GM23248 (cell line): Measurements from ENCODE around the gene KIF18B. TPM values are rescaled to one million over a fixed set of nuclear protein-coding genes. Genes with fewer than 3 reads are reported as not detected.

Experiments
- DNase-seq: peaks from one replicate; pipeline ENCODE4 v3.0.0-alpha.2; 2015
- H2AFZ ChIP-seq: fragments of 200-600 bp; sonication (generic); 2 replicates; pipeline ENCODE4 v1.6.1; 2016; ENCODE audit warnings: antibody characterized with exemption
- H3F3A ChIP-seq: fragments of 200-600 bp; sonication (generic); 2 replicates; pipeline ENCODE4 v1.6.1; 2016; ENCODE audit warnings: mild to moderate bottlenecking, antibody characterized with exemption, mixed run types; ENCODE audit not compliant: insufficient read depth
- H3K27ac ChIP-seq: fragments of 200-600 bp; sonication (generic); 2 replicates; pipeline ENCODE4 v1.5.1; 2016; ENCODE audit warnings: mild to moderate bottlenecking
- H3K27me3 ChIP-seq: fragments of 200-600 bp; sonication (generic); replicated peaks from 2 replicates; pipeline ENCODE4 v1.6.1; 2016; ENCODE audit warnings: mild to moderate bottlenecking; ENCODE audit not compliant: insufficient read depth
- H3K36me3 ChIP-seq: fragments of 200-600 bp; sonication (generic); 2 replicates; pipeline ENCODE4 v1.6.1; 2016; ENCODE audit warnings: low read depth, mild to moderate bottlenecking
- H3K4me1 ChIP-seq: fragments of 200-600 bp; sonication (generic); 2 replicates; pipeline ENCODE4 v1.6.1; 2016; ENCODE audit warnings: mild to moderate bottlenecking; ENCODE audit not compliant: insufficient read depth
- H3K4me2 ChIP-seq: fragments of 200-600 bp; sonication (generic); one replicate; pipeline ENCODE4 v1.6.1; 2016; ENCODE audit warnings: mild to moderate bottlenecking; ENCODE audit not compliant: unreplicated experiment
- H3K4me3 ChIP-seq: fragments of 200-600 bp; sonication (generic); 2 replicates; pipeline ENCODE4 v1.5.1; 2016; ENCODE audit warnings: mild to moderate bottlenecking
- H3K79me2 ChIP-seq: fragments of 200-600 bp; sonication (generic); 2 replicates; pipeline ENCODE4 v1.6.1; 2016; ENCODE audit warnings: mild to moderate bottlenecking; ENCODE audit not compliant: insufficient read depth
- H3K9ac ChIP-seq: fragments of 200-600 bp; sonication (generic); 2 replicates; pipeline ENCODE4 v1.6.1; 2016; ENCODE audit warnings: mild to moderate bottlenecking
- H3K9me2 ChIP-seq: fragments of 200-600 bp; sonication (generic); 2 replicates; pipeline ENCODE4 v1.6.1; 2016; ENCODE audit warnings: mixed run types, mild to moderate bottlenecking, moderate library complexity; ENCODE audit not compliant: insufficient read depth
- H3K9me3 ChIP-seq: fragments of 200-600 bp; sonication (generic); one replicate; pipeline ENCODE4 v1.6.1; 2017; ENCODE audit warnings: low read depth
- H4K20me1 ChIP-seq: fragments of 200-600 bp; sonication (generic); 2 replicates; pipeline ENCODE4 v1.6.0; 2016; ENCODE audit not compliant: insufficient read depth
- EZH2 ChIP-seq: fragments of 200-600 bp; sonication (generic); IDR thresholded peaks from 2 replicates; pipeline ENCODE4 v1.6.1; 2018; ENCODE audit warnings: antibody characterized with exemption, mild to moderate bottlenecking; ENCODE audit not compliant: insufficient read depth, poor library complexity, severe bottlenecking
- EZH2phosphoT487 ChIP-seq: fragments of 200-600 bp; sonication (generic); IDR thresholded peaks from 2 replicates; pipeline ENCODE4 v1.6.1; 2018; ENCODE audit warnings: antibody characterized with exemption, moderate library complexity, mild to moderate bottlenecking, low read depth; ENCODE audit not compliant: insufficient read depth
- WGBS, 2 experiments: methylation state at CpG; one replicate each; pipeline ENCODE4 v1.1.6; 2015 to 2017; ENCODE audit warnings: low lambda C conversion rate in 2 of 2, low coverage in 1 of 2; ENCODE audit errors: missing lambda C conversion rate in 2 of 2; 5-methylcytosine and 5-hydroxymethylcytosine counted together
- in situ Hi-C: fragments of 300-500 bp; cut with MboI; formaldehyde crosslinking; loops from 2 replicates; pipeline ENCODE4 v1.15.0; 2020
- polyA plus RNA-seq: library from polyadenylated mRNA; unstranded; fragments of >200 nt; fragmentation: Nextera tagmentation; extraction: Ambion mirVana; gene quantifications from 2 replicates; pipeline ENCODE4 v1.2.1, GENCODE V29; 2016
- total RNA-seq: library from RNA; depleted of rRNA; stranded (reverse); fragments of >200 nt; shearing (Covaris generic); gene quantifications from 2 replicates; pipeline ENCODE4 v1.2.3, GENCODE V29; 2014

KIF18B gene
- total and polyA plus RNA-seq, 2 experiments from 2014 or later: 2.1 to 4.5 TPM

DNA sequence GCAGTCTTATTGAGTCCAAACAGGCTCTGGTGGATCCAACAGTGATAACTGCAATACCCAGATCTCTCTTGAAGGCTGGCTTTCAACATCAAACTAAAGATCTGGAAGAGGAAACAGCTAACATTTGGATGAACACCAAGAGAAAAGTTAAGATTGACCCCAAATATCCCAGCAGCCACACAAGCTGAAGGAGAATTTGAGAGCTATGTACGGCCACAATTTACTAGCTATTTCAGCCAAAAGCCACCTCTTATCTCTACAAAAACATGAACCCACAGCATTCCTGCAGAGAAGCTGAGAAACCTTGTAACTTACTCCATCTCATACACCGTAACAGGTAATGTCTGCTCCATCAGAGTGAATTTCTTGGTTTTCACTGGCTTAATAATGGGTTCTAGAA is 62.6 kb downstream of the KIF18B start:
- peaks cover 54% of the 10 kb centered on the region for H3K36me3 ChIP-seq
- in situ Hi-C loops: no loop called here

GRCh38 chr17:44881145-44881544 is 66.4 kb downstream of the KIF18B start:
- Histone ChIP-seq H3K9me2 (no peaks in the 10 kb centered on the region), H3K4me3 (no peak overlapping the region), H3K9me3 (no peaks in the 10 kb centered on the region), H4K20me1 (no peaks in the 10 kb centered on the region), H3K79me2 (0 out of 2 replicates have a peak, but pooled peaks cover 18% of the 10 kb centered on the region), H3K4me1 (no peaks in the 10 kb centered on the region), H2AFZ (no peak overlapping the region), H3K9ac (no peak overlapping the region), H3K27ac (no peak overlapping the region), H3K27me3 (no peaks in the 10 kb centered on the region), H3F3A (peaks cover 9% of the 10 kb centered on the region), H3K4me2 (no peak overlapping the region), H3K36me3 (peaks cover 70% of the 10 kb centered on the region)
- WGBS, 2 experiments: 88 to 89% methylated on average over 4 of the region's 4 CpGs
- DNase-seq: no peak
- in situ Hi-C loops: no loop called here
- no peak for TF ChIP-seq EZH2phosphoT487
- no peak for TF ChIP-seq EZH2

More for the DNA sequence above, 62.6 kb downstream of the KIF18B start:
- Histone ChIP-seq H3K9me2 (no peaks in the 10 kb centered on the region), H3K4me1 (no peaks in the 10 kb centered on the region), H3K79me2 (peaks cover 38% of the 10 kb centered on the region), H3K27me3 (no peaks in the 10 kb centered on the region), H3K4me3 (no peak overlapping the region), H3K4me2 (no peak overlapping the region), H3K9ac (no peak overlapping the region), H3K27ac (no peak overlapping the region), H3K9me3 (no peaks in the 10 kb centered on the region), H3F3A (no peaks in the 10 kb centered on the region), H2AFZ (no peak overlapping the region), H4K20me1 (peaks cover 3% of the 10 kb centered on the region; the same call in 1 of the 2 replicates)
- 98 to 100% methylated on average over 2 of the region's 2 CpGs for WGBS, 2 experiments
- no peak for DNase-seq
- TF ChIP-seq EZH2phosphoT487 (no peak), EZH2 (no peak)

GRCh38 chr17:44880062-44880461 is 67.5 kb downstream of the KIF18B start:
- Histone ChIP-seq H3K9me3 (no peaks in the 10 kb centered on the region), H3K4me1 (no peaks in the 10 kb centered on the region), H4K20me1 (no peaks in the 10 kb centered on the region), H3K79me2 (0 out of 2 replicates have a peak, but pooled peaks cover 16% of the 10 kb centered on the region), H3K27me3 (no peaks in the 10 kb centered on the region), H3K4me3 (no peak overlapping the region), H3K27ac (no peak overlapping the region), H3K4me2 (no peak overlapping the region), H2AFZ (no peak overlapping the region), H3K9ac (no peak overlapping the region), H3F3A (peaks cover 9% of the 10 kb centered on the region), H3K9me2 (no peaks in the 10 kb centered on the region), H3K36me3 (peaks cover 62% of the 10 kb centered on the region)
- DNase-seq: no peak
- TF ChIP-seq EZH2 (no peak), EZH2phosphoT487 (no peak)
- in situ Hi-C loops: no loop called here
- WGBS, 2 experiments: 98 to 100% methylated on average over 2 of the region's 2 CpGs

DNA sequence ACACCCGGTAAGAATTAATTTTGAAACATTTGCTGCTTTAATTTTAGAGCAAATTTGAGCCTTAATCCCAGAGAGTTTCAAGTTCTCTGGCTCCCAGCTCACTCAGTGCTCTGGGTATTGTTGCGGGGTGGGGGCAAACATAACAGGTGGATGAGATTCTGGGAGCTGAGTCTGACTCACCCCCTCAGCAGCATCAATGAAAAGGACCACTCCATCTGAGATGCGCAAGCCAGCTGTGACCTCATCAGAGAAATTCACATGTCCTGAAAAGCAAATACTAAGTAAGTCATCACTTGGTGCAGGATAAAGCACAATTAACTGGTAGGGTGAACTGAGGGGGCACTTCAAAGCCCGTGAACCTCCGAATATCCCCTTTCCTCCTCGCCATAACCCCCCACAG is 68.2 kb downstream of the KIF18B start:
- Histone ChIP-seq H3K36me3 (peaks cover 62% of the 10 kb centered on the region), H3F3A (peaks cover 9% of the 10 kb centered on the region), H3K4me1 (no peaks in the 10 kb centered on the region), H3K9me2 (no peaks in the 10 kb centered on the region), H3K27ac (no peak overlapping the region), H3K9ac (no peak overlapping the region), H3K4me2 (no peak overlapping the region), H3K9me3 (no peaks in the 10 kb centered on the region), H3K27me3 (no peaks in the 10 kb centered on the region), H4K20me1 (no peaks in the 10 kb centered on the region), H2AFZ (no peak overlapping the region), H3K4me3 (no peak overlapping the region), H3K79me2 (0 out of 2 replicates have a peak, but pooled peaks cover 12% of the 10 kb centered on the region)
- DNase-seq: no peak
- in situ Hi-C loops: no loop called here
- TF ChIP-seq EZH2 (no peak), EZH2phosphoT487 (no peak)
- 94 to 98% methylated on average over 6 of the region's 6 CpGs for WGBS, 2 experiments

DNA sequence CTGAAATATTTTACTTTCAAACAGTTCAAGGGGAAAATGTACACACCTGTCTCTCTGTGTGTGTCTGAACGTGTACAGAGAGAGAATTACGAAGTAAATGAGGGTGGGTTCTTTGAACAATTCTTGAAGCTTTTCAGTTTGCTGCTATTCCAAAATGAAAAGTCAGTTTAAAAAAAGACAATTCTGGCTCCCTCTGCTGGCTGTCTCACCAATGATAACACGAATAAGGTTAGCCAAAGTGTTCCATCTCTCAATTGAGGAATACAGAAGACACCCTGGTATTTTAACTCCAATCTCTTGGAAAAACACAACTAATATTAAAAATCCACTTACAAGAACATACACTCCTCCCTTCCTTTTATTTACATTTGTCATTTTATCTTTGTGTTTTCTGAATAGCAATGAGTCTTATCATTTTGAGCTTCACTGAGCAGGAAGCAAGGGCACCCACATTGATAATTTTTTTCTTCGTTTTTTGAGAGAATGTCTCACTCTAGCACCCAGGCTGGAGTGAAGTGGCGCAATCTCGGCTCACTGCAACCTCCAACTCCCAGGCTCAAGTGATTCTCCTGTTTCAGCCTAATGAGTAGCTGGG is 68.8 kb downstream of the KIF18B start:
- H3K79me2 ChIP-seq: 0 out of 2 replicates have a peak, but pooled peaks cover 12% of the 10 kb centered on the region
- no peaks in the 10 kb centered on the region for H3K9me2 ChIP-seq
- no peak overlapping the region for H3K4me3 ChIP-seq
- peaks cover 9% of the 10 kb centered on the region for H3F3A ChIP-seq
- no peaks in the 10 kb centered on the region for H3K9me3 ChIP-seq
- no peaks in the 10 kb centered on the region for H4K20me1 ChIP-seq
- DNase-seq: peak; percentile 64
- no peak overlapping the region for H3K9ac ChIP-seq
- no peak overlapping the region for H2AFZ ChIP-seq
- H3K4me2 ChIP-seq: no peak overlapping the region
- H3K4me1 ChIP-seq: no peaks in the 10 kb centered on the region
- H3K36me3 ChIP-seq: peaks cover 64% of the 10 kb centered on the region
- 44 to 46% methylated on average over 6 of the region's 6 CpGs for WGBS, 2 experiments
- TF ChIP-seq EZH2phosphoT487 (no peak), EZH2 (no peak)
- no peak overlapping the region for H3K27ac ChIP-seq
- H3K27me3 ChIP-seq: no peaks in the 10 kb centered on the region
- in situ Hi-C loops: no loop called here
